HG03066 (cell line): ENCODE measurements around the gene ACSS3.

Experiments
- ATAC-seq: cut with Tn5 transposase; IDR thresholded peaks from one replicate; pipeline ENCODE4 v1.9.1; 2021; ENCODE audit warnings: low read depth; ENCODE audit not compliant: unreplicated experiment

ACSS3 gene

DNA sequence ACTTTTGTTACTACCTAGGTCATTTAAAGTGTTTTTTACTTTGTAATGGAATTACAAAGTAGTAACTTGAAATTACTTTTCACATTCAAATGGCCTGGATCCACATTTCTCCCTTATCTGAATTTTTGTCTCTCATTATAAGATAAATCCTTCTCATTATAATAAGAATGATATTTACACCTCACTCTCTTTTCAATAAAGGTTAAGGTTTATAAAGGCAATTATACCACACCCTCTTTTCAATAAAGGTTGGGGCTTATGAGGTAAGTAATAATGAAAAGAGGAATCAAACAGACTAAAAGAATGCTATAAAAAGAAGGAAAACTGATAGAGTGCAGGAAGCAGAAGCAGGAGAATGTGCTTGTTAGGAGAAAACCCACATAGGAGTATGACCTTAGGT, 210.8 kb downstream of the ACSS3 start:
- ATAC-seq = no peak

DNA sequence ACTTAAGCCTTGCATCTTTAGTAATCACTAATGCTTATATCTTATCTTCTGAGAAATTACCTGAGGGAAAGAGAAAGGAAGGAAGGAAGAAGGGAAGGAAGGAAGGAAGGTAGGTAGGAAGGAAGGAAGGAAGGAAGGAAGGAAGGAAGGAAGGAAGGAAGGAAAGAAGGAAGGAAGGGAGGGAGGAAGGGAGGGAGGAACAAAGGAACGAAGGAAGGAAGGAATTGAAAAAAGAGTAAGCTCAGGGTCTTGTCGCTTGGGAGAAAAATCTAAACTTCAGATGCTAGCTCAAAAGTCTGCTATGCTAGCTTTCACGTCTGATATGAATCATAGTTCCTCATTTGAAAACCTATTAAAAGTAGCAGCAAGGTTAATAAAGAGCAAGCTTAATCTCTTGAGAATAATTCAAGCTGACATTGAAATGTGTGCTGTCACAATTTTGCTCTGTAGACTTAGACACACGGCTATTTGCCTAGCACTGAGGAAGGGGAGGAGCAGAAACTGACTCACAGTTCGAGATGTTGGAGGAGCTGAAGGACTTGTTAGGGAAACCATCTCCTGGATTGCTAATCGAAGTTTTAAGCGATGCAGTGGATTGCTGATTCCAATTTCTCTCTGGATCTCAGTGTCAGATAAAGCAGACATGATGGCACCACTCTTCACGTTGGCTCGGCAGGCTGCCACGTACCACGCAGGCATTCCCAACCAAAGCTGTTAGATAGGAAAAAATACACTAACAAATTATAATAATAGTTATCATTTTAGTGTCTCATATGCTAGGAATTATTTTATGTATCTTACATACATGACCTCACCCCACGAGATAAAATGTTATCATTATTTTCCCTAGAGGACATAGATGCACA, 216.7 kb downstream of the ACSS3 start:
- no peak for ATAC-seq

DNA sequence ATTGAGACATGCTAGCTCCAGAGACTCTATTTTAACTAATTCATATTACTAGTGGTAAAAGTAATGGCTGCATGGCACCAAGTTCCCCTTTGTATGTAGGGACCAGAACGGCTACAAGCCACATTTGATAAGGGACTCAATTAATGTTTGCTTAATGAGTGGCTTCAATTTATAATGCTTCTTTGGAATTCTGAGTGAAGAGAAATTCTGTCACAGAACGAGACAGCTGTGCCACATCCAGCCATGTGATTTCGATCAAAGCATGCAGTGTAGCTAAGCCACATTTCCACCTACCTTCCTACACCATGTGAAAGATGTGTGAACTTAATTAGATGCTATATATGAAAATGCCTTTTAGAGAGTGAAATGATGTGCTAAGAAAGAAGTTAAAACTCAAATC, 217.4 kb downstream of the ACSS3 start:
- no peak for ATAC-seq

DNA sequence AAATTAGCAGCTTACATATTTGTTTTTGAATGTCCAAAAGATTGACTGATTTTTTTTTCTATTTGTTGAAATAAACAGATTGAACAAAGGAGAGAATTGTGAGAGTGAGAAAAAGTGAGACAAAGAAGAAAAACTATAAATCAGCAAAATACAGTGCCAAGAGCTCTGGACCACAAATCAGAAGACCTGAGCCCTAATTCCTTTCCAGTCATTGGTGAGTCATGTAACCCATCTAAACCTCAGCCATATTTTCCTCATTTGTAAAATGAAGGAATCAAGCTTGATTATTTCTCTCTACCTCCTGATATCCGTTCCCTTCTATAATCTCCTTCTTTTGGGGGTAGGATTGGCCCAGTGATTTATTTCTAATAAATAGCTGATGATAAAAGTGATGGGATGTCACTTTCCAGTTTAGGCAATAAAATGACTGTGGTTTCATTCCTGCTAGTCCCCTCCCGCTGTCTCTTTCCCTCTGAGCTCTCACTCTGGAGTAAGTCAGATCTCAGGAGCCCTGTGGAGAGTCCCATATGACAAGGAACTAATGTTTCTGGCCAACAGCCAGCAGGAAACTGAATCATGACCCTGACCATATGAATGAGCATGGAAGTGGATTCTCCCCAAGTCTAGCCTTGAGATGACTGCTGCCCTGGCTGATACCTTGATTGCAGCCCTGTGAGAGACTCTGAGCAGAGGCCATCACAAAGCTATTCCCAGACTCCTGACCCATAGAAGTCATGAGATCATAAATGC, 218.9 kb downstream of the ACSS3 start:
- ATAC-seq = no peak

DNA sequence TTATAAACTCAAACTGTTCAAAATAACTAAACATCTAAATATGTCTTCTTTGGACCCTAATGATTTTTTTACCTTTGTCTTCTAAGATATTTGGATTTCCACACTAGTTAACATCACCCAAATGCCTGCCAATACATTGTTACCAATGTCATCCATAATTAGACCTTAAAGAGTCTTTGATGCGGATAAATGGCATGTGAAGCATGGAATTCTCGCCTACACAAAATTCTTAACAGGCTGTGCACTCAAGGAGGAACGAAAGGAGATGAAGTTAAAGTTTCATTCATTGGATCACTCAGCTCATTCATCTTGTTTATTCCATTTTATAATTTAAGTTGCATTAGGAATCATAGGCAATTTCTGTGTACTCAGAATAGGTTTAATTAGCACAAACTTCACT, 219.7 kb downstream of the ACSS3 start:
- no peak for ATAC-seq

DNA sequence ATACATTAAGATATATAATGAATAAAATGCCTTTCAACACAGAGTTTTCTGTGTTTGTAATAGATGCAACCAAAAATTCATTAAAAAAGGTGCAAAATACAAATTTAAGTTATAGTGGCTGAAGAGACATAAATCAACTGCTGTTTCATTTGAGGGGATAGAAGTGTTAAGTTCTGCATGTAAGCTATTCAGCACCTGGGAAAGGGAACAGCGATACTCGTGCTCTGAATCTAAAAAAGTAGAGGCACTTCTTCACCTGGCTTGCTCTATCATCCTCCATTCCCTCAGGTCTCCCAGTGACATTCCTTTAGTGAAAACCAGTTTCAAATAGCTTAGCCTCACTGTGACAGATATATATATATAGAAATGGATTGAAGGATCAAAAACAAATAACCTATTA, 222.6 kb downstream of the ACSS3 start:
- ATAC-seq = no peak

DNA sequence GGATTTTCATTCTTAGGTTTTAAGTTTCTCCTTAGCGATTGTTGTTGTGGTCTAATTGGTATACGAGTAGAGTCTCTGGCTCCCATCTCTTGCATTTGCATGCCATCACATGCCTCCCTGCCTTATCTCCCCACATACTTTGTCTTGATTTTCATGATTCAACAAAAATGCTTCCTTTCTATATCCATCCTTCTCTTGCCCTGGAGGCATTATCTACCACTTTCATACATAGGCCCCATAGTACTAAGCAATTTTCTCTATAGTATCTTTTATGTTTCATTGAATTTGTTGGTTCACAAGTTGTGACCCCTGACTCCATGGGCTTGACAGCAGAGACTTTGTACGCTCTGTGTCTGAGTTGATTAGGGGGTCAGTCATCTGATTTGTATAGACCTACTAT, 226.1 kb downstream of the ACSS3 start:
- ATAC-seq = no peak
